Measurements from ENCODE around the gene SEMA3D. TPM values are rescaled to one million over a fixed set of nuclear protein-coding genes. Genes with fewer than 3 reads are reported as not detected.
"Not testable (repeated sequence)": the region's sequence is repeated elsewhere in the genome, so short reads cannot be mapped to it uniquely, and the experiment has no call there.

Gene SEMA3D
- total RNA-seq, 4 donors from 2014 or later, result 0.06 to 3.8 (median 0.14) TPM

GRCh38 chr7:84997626-84998025 is 189.2 kb downstream of the SEMA3D start:
- Histone ChIP-seq H3K9me3 (no peaks in the 10 kb centered on the region), H3K4me1 (no peaks in the 10 kb centered on the region), H3K27me3 (no peaks in the 10 kb centered on the region), H3K27ac (no peak overlapping the region), H3K36me3 (no peaks in the 10 kb centered on the region), H3K4me3 (no peak overlapping the region)
- 40% methylated on average over 2 of the region's 2 CpGs for WGBS, 2 donors
- DNase-seq, result no peak
- no peak for TF ChIP-seq CTCF (IDR thresholded peaks at IDR 0.05)
- TF ChIP-seq POLR2A (IDR thresholded peaks at IDR 0.05), result no peak
- intact Hi-C loops (cut with DNase I), result no loop called here

- H3K4me1 ChIP-seq; H3K36me3 ChIP-seq; H3K27ac ChIP-seq; H3K4me3 ChIP-seq; H3K27me3 ChIP-seq; DNase-seq; intact Hi-C loops (cut with DNase I); H3K9me3 ChIP-seq: not testable (repeated sequence)
- WGBS, 2 donors, result 82 to 96% methylated on average over 5 to 7 of the region's 9 CpGs
Observed at GRCh38 chr7:84992954-84993353, 193.9 kb downstream of the SEMA3D start.

- TF ChIP-seq POLR2A (IDR thresholded peaks at IDR 0.05) (no peak), CTCF (IDR thresholded peaks at IDR 0.05) (no peak)
- 63 to 71% methylated on average over 2 of the region's 2 CpGs for WGBS, 2 donors
- DNase-seq, result no peak
- no peaks in the 10 kb centered on the region for H3K36me3 ChIP-seq
- intact Hi-C loops (cut with DNase I), result no loop called here
- H3K27me3 ChIP-seq, result no peaks in the 10 kb centered on the region
- no peaks in the 10 kb centered on the region for H3K9me3 ChIP-seq
- no peak overlapping the region for H3K4me3 ChIP-seq
- no peak overlapping the region for H3K27ac ChIP-seq
- H3K4me1 ChIP-seq, result no peaks in the 10 kb centered on the region
Observed at GRCh38 chr7:84985073-84985784, 201.6 kb downstream of the SEMA3D start.

DNA sequence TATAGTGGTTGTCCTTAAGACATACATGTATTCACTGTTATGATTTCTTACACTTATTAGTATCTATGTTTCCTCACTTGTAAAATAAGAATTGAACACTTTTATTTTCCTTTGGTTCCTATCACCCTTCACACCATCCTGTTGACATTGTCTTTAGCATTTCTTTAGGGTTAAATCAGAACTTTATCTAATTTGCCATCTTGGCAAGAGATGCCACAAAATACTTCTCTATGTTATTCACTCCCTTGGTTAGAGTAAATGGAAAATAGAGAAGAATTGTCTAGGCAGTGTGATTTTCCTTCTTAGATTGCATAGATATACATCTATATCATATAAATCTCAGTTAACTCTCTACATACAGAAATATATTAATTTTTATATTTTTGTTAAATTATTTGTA is 204.7 kb downstream of the SEMA3D start:
- intact Hi-C loops (cut with DNase I), result no loop called here
- no peaks in the 10 kb centered on the region for H3K27me3 ChIP-seq
- no peaks in the 10 kb centered on the region for H3K36me3 ChIP-seq
- no peak for TF ChIP-seq POLR2A (IDR thresholded peaks at IDR 0.05)
- TF ChIP-seq CTCF (IDR thresholded peaks at IDR 0.05), result no peak
- H3K4me1 ChIP-seq, result no peaks in the 10 kb centered on the region
- no peak for DNase-seq
- no peak overlapping the region for H3K27ac ChIP-seq
- H3K9me3 ChIP-seq, result no peaks in the 10 kb centered on the region
- H3K4me3 ChIP-seq, result no peak overlapping the region

GRCh38 chr7:84981055-84981976 is 205.5 kb downstream of the SEMA3D start:
- no peak for DNase-seq
- intact Hi-C loops (cut with DNase I), result no loop called here
- Histone ChIP-seq H3K4me1 (no peaks in the 10 kb centered on the region), H3K9me3 (no peaks in the 10 kb centered on the region), H3K4me3 (no peak overlapping the region), H3K27me3 (no peaks in the 10 kb centered on the region), H3K27ac (no peak overlapping the region), H3K36me3 (no peaks in the 10 kb centered on the region)
- TF ChIP-seq CTCF (IDR thresholded peaks at IDR 0.05) (no peak), POLR2A (IDR thresholded peaks at IDR 0.05) (no peak)
- 47 to 64% methylated on average over 5 of the region's 6 CpGs for WGBS, 2 donors

Measured in esophagus squamous epithelium (tissue), 5 donors.